DOHH2 (cell line): ENCODE measurements around the gene GNS.

Experiments
- H3F3A ChIP-seq: fragments of 200-600 bp; sonication (generic), shearing (Covaris generic); 2 replicates; pipeline ENCODE4 v1.6.0; 2016; ENCODE audit warnings: antibody characterized with exemption, mild to moderate bottlenecking; ENCODE audit not compliant: control insufficient read depth, insufficient read depth
- H3K27ac ChIP-seq: fragments of 200-600 bp; sonication (generic); 2 replicates; pipeline ENCODE4 v1.5.1; 2014; ENCODE audit warnings: low read depth, mild to moderate bottlenecking, low read length, moderate library complexity
- H3K27me3 ChIP-seq: fragments of 200-600 bp; sonication (generic); 2 replicates; pipeline ENCODE4 v1.6.1; 2014; ENCODE audit warnings: mild to moderate bottlenecking, low read length, mixed read lengths; ENCODE audit not compliant: control insufficient read depth
- H3K36me3 ChIP-seq: fragments of 200-600 bp; sonication (generic); 2 replicates; pipeline ENCODE4 v1.6.1; 2014; ENCODE audit warnings: mild to moderate bottlenecking, low read length, moderate library complexity, mixed read lengths; ENCODE audit not compliant: control insufficient read depth
- H3K4me1 ChIP-seq: fragments of 200-600 bp; sonication (generic); 2 replicates; pipeline ENCODE4 v1.6.1; 2014; ENCODE audit warnings: mild to moderate bottlenecking, low read length, mixed read lengths; ENCODE audit not compliant: control insufficient read depth
- H3K4me2 ChIP-seq: fragments of 200-600 bp; sonication (generic); 2 replicates; pipeline ENCODE4 v1.6.0; 2014; ENCODE audit warnings: mild to moderate bottlenecking, low read length, moderate library complexity
- H3K4me3 ChIP-seq: fragments of 200-600 bp; sonication (generic); 2 replicates; pipeline ENCODE4 v1.5.1; 2014; ENCODE audit warnings: mild to moderate bottlenecking, low read length, mixed read lengths
- H3K79me2 ChIP-seq: fragments of 200-600 bp; sonication (generic); 2 replicates; pipeline ENCODE4 v1.6.1; 2014; ENCODE audit warnings: mild to moderate bottlenecking, low read length, mixed read lengths; ENCODE audit not compliant: control insufficient read depth
- H3K9me2 ChIP-seq: fragments of 200-600 bp; sonication (generic); replicated peaks from 2 replicates; pipeline ENCODE4 v1.6.1; 2014; ENCODE audit warnings: mild to moderate bottlenecking, low read length, mixed read lengths; ENCODE audit not compliant: control insufficient read depth
- H3K9me3 ChIP-seq: fragments of 200-600 bp; sonication (generic); 2 replicates; pipeline ENCODE4 v1.6.1; 2014; ENCODE audit warnings: antibody characterized with exemption, low read length, mixed read lengths; ENCODE audit not compliant: control insufficient read depth, insufficient read depth
- H4K20me1 ChIP-seq: fragments of 200-600 bp; sonication (generic); 2 replicates; pipeline ENCODE4 v1.6.0; 2014; ENCODE audit warnings: low read depth, mild to moderate bottlenecking, antibody characterized with exemption, low read length, moderate library complexity; ENCODE audit not compliant: control insufficient read depth, insufficient read depth
- CTCF ChIP-seq: fragments of 200-600 bp; sonication (generic); IDR thresholded peaks from one replicate; pipeline ENCODE4 v1.5.1; 2014; ENCODE audit warnings: antibody characterized with exemption, mild to moderate bottlenecking, low read depth, low read length; ENCODE audit not compliant: poor library complexity, severe bottlenecking
- EZH2phosphoT487 ChIP-seq: fragments of 200-600 bp; sonication (generic); IDR thresholded peaks from 2 replicates; pipeline ENCODE4 v1.6.1; 2017; ENCODE audit warnings: borderline replicate concordance, mild to moderate bottlenecking, antibody characterized with exemption, low read length, moderate library complexity, mixed read lengths

The GNS gene

GRCh38 chr12:64678248-64678647 is 81.0 kb downstream of the GNS start:
- Histone ChIP-seq H3K27ac (no peak overlapping the region), H3K79me2 (peaks cover 98% of the 10 kb centered on the region), H3F3A (no peaks in the 10 kb centered on the region), H3K9me2 (no peaks in the 10 kb centered on the region), H3K4me1 (peaks cover 83% of the 10 kb centered on the region), H3K9me3 (no peaks in the 10 kb centered on the region), H3K27me3 (no peaks in the 10 kb centered on the region), H3K4me2 (no peak overlapping the region), H3K4me3 (no peak overlapping the region), H4K20me1 (peaks cover 36% of the 10 kb centered on the region), H3K36me3 (peaks cover 19% of the 10 kb centered on the region)
- TF ChIP-seq EZH2phosphoT487 (no peak), CTCF (peak; percentile 43)

GRCh38 chr12:64675795-64676194 is 83.4 kb downstream of the GNS start:
- H3K4me2 ChIP-seq, result no peak overlapping the region
- H3K27ac ChIP-seq, result no peak overlapping the region
- H3K36me3 ChIP-seq, result peaks cover 19% of the 10 kb centered on the region
- no peaks in the 10 kb centered on the region for H3K27me3 ChIP-seq
- no peaks in the 10 kb centered on the region for H3F3A ChIP-seq
- H3K4me1 ChIP-seq, result peaks cover 89% of the 10 kb centered on the region
- H3K79me2 ChIP-seq, result peaks cover 95% of the 10 kb centered on the region
- TF ChIP-seq EZH2phosphoT487 (no peak), CTCF (no peak)
- H3K9me2 ChIP-seq, result no peaks in the 10 kb centered on the region
- peaks cover 36% of the 10 kb centered on the region for H4K20me1 ChIP-seq
- no peak overlapping the region for H3K4me3 ChIP-seq
- H3K9me3 ChIP-seq, result no peaks in the 10 kb centered on the region

- H3K36me3 ChIP-seq, result peaks cover 19% of the 10 kb centered on the region
- H3K9me3 ChIP-seq, result no peaks in the 10 kb centered on the region
- H3F3A ChIP-seq, result peaks cover 6% of the 10 kb centered on the region; the same call in 1 of the 2 replicates
- H3K4me2 ChIP-seq, result peak overlapping the region; percentile 49
- no peak overlapping the region for H3K4me3 ChIP-seq
- peaks cover 95% of the 10 kb centered on the region for H3K79me2 ChIP-seq
- H3K9me2 ChIP-seq, result no peaks in the 10 kb centered on the region
- peaks cover 90% of the 10 kb centered on the region for H3K4me1 ChIP-seq
- no peaks in the 10 kb centered on the region for H3K27me3 ChIP-seq
- TF ChIP-seq EZH2phosphoT487 (no peak), CTCF (no peak)
- peak overlapping the region; percentile 19 for H3K27ac ChIP-seq
- H4K20me1 ChIP-seq, result peaks cover 38% of the 10 kb centered on the region
Observed at GRCh38 chr12:64674367-64674922, 84.8 kb downstream of the GNS start.
